SU-DHL-6 (cell line): ENCODE results near the gene TWIST2.

Experiments used
- EZH2phosphoT487 ChIP-seq: fragments of 200-600 bp; sonication (generic), shearing (Covaris generic); conservative IDR thresholded peaks from 2 replicates; pipeline ENCODE4 v1.6.1; 2018; ENCODE audit warnings: mild to moderate bottlenecking, antibody characterized with exemption, low read length, moderate library complexity, mixed read lengths
- TF ChIP-seq, protein P1 (sequence below): fragments of 200-600 bp; sonication (generic); IDR thresholded peaks from one replicate; pipeline ENCODE4 v1.5.1; 2017; ENCODE audit warnings: antibody characterized with exemption, mild to moderate bottlenecking, low read length, moderate library complexity; ENCODE audit not compliant: insufficient read depth, poor library complexity, severe bottlenecking

DNA sequence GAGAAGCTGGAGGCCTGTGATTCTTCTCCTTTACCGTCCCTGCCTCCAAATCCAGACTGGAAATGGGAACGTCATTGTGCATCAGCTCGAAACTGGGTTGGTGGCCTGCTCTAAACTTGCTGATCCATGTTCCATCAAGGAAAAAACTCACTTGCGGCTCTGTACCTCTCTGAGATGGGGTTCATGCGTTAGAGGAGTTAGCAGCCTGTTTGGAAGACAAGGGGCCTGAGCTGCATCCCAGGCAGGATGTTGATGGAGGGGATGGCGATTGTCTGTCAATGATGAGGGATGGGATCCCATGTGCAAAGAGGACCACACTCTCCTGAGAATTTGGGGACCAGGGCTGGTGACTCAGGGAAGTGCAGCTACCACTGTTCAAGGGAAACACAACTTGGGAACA, 26.0 kb downstream of the TWIST2 start:
- TF ChIP-seq, protein P1, sequence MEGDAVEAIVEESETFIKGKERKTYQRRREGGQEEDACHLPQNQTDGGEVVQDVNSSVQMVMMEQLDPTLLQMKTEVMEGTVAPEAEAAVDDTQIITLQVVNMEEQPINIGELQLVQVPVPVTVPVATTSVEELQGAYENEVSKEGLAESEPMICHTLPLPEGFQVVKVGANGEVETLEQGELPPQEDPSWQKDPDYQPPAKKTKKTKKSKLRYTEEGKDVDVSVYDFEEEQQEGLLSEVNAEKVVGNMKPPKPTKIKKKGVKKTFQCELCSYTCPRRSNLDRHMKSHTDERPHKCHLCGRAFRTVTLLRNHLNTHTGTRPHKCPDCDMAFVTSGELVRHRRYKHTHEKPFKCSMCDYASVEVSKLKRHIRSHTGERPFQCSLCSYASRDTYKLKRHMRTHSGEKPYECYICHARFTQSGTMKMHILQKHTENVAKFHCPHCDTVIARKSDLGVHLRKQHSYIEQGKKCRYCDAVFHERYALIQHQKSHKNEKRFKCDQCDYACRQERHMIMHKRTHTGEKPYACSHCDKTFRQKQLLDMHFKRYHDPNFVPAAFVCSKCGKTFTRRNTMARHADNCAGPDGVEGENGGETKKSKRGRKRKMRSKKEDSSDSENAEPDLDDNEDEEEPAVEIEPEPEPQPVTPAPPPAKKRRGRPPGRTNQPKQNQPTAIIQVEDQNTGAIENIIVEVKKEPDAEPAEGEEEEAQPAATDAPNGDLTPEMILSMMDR: no peak
- TF ChIP-seq EZH2phosphoT487: no peak
